GM18526 (cell line): ENCODE results near the gene LINC01488.

Experiments
- POLR2A ChIP-seq: IDR thresholded peaks from 3 replicates; pipeline ENCODE4 v1.6.1; 2011; ENCODE audit not compliant: insufficient read length; ENCODE audit errors: extremely low read depth

The LINC01488 gene

DNA sequence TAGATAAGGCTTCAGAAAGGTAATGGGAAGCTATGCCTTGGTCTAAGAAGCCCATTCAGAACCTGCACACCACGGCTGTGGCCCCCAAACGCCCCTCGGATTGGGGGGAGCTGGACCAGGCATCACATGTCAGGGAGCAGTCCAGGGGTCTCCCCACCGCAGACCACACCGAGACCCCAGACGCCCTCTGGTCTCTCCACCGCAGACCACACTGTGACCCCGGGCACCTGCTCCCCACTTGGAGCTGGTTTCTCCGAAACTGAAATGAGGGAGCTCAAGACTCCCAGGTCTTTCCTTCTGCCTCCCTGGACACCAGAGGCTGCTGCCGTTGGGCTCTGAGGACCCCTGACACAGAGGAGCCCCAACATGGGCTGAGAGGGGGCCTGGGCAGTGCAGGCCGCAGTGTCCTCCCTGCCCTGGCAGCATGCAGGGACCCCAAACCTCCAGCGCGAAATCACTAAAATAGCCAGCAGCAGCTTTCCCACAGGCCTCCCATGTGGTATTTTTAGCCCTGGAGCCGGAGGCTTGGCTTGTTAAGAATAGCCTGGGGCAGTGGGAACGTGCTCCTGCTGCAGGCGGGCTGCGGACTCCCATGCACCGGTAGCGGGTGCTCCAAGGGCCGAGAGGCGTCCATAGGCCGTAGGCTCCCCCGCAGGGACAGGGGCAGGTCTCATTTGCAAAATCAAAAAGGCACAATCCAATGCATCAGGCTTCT is 7.7 kb downstream of the LINC01488 start:
- TF ChIP-seq POLR2A = no peak

DNA sequence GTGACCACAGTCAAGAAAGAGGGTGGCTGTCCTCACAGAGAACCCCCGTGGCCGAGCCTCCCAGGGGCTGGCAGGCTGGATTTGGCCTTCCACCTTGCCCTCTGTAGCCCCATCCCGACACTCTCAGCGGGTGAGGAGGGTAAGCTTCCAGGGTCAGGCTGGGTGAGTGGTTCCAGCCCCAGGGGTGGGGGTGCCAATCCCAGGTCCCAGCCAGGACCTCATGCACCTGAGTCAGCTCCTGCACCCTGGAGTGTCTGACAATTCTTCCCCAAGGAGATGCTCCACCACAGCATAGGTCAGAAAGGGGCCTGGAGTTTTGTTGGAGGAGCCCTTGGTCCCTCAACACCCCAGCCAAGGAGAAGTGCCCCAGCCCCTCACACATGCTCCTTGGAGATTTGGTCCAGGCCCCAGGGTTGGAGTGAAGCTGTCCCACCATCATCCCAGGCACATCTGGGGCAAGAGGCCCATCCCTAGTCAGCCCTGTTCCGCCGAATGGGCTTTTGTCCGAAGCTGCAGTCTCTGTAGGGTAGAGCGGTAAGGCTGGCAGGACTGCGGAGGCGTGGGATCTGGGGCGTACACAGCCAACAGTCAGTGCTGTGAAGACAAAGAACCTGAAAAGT is 8.4 kb downstream of the LINC01488 start:
- TF ChIP-seq POLR2A = no peak

DNA sequence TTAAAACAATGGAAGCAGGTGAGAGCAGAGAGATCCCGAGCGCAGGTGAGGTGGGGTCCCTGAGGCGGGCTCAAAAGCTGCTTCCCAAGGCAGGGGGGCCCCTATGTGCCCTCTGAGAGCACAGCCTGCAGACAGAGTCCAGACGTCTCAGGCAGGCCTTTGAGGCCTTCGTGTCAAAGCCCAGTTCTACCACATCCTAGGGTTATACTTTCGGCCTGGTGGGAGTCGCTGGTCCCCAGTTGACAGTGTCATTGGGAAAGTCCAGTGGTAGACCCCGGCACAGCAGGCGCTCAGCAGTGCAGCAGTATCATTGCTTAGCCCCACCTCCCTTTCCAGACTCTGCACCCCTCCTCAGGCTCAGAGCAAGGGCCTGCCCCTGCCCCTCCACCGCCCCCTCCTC is 9.1 kb downstream of the LINC01488 start:
- TF ChIP-seq POLR2A = no peak

DNA sequence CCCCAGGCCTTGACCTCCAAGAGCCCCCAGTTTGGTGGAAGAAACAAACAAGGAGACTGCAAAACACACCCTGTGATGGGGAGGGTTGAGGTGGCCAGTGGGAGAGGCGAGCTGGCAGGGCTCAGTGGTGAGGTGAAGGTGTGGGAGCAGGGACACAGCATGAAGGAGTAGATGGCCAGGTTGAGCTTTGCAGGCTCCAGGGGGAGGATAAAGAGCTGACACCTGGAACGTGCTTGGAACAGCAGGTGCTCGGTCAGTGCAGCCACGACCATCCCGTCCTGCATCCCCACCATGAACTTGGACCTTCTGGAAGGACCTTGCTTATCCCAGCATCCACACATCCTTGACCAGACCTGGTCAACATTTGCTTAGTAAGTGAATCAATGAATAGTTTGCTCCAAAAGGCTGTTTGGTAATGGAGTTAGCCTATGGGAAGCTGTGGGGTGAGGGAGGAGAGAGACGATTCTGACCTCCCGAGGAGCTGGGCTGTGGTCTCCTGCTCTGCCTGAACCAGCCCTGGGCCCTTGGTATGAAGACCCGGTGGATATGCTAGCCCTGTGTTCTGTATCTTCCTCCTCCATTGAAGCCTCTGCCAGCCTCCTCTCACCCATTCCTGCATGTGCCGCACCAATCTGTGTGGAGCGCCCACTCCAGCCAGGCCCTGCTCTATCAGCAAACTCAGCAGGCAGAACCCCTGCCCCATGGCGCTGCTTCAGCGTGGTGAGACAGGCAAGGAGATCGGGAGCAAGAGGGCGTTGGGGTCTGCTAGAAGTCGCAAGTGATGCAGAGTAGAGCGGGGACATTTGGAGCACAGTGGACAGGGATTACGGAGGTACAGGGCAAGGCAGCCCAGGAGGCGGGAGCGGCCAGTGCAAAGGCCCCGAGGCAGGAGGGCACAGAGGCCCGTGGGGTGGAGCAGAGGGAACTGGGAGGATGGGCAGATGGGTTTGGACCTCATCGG is 9.9 kb downstream of the LINC01488 start:
- no peak for TF ChIP-seq POLR2A

DNA sequence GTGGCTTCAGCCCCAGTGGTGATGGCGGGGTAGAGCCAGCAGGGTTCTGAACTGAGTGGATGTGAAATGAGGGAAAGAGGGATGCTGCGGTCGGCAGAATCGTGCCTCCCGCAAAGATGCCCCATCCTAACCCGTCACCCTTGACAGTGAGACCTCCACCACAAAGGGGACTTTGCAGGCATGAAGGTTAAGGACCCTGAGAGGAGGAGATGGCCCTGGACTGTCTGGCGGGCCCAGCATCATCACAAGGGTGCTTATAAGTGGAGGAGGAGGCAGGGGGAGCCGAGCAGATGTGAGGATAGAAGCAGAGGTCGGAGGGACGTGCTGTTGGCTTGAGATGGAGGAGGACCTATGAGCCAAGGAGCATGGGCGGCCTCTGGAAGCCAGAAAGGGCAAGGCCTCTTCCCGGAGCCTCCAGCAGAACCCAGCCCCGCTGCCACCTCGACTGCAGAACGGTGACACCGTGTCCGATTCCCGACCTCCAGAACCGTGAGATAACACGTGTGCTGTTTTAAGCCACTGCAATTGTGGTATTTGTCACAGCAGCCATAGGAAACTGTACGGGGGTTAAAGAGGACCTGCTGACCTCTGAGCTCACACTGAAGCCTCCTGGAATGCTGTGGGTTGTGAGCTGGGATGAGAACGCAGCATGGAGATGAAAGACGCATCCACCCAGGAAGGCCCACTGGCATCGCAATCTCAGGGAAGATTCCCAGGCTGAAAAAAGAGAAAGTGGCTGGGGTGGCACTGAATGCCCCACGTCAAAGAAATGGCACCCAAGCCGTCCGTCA is 10.9 kb downstream of the LINC01488 start:
- TF ChIP-seq POLR2A = no peak

DNA sequence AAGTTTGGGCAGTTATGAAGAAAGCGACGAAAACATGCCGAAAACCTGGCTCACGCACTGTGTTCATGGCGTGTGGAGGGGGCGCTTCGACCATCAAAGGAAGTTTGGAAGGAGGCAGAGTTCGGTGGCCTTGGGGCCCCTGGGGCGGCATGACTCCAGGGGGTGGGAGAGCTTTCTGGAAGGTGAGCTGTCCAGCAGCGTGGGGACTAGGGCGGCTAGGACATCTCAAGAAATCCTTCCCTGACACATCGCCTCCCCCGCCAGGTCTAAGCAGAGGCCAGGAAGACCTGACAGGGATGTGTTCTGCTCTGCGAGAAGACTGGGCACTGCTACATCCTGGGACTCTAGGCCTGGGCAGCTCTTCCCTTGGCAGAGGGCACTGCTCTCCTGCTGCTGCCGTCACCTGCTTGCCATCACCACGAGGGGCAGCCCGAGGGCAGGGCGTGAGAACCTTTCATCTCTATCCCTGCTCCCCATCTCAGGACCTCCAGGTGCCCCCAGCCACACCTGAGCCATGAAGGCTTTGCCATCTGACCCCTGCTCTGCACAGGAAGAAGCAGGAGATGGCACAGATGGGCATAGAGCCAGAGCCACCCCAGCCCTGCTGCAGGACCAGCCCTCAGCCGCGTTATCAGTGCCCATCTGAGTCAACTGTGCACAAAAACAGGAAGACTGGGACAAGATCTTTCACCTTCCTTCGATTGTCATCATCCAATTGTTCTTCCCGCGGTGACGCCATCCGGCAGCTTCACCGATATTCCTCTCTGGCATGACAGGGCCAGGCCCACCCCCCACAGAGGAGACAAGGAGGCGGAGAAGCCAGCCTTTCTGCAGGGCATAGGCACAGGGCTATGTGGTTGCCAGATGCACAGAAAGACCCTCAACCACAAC is 12.7 kb downstream of the LINC01488 start:
- TF ChIP-seq POLR2A = no peak

DNA sequence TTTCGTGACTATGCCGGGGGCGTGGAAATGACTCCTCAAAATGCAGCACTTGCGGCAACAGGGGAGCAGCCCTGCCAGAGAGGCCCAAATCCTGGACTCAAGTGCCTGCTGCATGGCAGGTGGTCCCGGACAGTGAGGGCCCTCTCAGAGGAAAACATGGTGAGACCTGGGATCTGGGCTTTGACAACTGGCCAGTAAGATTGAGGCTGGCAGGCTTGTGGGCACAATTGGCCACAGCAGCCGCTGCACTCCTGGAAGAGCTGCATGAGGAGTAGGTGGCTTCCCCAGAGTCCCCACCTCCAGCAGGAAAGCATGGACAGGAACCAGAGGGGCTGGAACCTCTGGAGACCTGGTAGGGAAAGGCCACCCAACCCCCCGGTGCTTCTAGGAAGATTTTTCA is 13.4 kb downstream of the LINC01488 start:
- TF ChIP-seq POLR2A = no peak

DNA sequence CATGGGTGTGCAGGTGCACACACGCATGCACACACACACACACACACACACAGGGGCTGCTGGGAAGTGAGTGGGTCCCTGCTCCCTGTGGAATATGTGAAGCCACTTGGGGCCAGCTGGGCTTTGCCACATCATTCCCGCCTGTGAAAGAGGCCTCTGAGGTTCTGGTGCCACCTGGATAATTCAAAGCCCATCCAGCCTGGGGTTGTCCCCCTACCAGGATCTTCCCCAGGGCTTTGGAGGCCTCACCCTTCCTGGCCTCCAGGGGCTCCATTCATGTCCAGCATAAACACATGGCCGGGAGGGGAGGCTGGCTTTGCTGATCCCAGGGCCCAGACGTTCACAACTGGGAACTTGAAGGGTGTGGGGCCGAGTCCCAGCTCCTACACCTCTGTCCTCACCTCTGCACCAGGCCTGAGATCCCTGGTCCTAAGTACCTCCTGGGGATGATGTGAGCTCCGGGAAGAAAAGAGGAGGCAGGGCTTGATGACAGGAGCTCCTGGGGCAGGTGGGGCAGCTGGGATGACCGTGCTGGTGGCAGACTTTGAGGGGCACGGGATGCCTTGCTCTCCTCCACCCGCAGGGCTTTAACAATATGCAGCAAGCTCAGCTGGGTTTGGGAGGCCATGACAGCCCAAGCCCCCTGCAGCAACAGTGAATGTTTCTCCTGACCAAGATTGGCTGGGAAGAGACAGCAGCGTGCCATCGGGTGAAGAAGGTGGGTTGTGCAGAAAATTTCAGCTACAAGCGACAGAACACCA is 14.2 kb downstream of the LINC01488 start:
- TF ChIP-seq POLR2A = no peak

DNA sequence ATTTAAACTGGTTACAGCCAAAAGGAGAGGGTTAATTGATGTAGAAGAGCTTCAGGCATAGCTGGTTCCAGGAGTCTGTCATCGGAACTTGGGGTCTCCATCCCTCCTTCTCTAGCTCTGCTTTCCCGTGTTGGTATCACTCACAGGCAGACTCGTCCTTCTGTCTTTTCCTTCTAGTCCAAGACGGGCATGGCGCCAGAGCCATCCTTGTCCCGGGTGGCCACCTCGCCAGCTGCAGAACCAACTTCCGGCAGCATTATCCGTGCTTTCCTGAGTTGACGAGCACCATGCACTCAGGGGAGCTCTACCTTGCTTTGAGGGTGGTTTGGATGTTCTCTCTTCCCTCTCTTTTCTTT is 14.7 kb downstream of the LINC01488 start:
- TF ChIP-seq POLR2A = no peak

DNA sequence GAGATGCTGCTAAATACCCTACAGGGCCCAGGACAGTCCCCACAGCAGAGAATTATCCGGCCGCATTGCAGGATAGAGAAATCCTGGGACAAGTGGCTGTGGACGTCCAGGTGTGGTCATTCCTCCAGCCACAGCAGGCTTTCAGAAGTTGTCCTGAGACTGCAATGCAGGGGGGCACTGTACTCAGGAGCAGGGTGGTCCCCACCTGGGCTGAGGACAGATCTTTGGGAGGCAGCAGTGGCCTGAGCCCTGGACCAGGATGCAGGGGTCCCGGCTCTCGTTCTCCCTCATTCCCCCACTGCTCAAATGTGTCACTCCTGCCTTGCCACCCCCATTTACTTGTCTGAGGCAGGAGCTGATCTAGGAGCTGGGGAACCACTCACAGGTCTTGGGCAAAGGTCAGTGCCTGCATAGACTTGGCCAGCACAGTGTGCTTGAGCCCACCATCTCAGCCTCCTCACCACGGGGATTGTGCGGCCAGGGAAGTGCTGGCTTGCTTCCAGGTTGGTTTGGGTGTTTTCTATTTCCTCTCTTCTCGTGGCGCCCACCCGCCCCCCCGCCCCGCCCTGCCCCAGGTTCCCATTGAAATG is 15.3 kb downstream of the LINC01488 start:
- no peak for TF ChIP-seq POLR2A

DNA sequence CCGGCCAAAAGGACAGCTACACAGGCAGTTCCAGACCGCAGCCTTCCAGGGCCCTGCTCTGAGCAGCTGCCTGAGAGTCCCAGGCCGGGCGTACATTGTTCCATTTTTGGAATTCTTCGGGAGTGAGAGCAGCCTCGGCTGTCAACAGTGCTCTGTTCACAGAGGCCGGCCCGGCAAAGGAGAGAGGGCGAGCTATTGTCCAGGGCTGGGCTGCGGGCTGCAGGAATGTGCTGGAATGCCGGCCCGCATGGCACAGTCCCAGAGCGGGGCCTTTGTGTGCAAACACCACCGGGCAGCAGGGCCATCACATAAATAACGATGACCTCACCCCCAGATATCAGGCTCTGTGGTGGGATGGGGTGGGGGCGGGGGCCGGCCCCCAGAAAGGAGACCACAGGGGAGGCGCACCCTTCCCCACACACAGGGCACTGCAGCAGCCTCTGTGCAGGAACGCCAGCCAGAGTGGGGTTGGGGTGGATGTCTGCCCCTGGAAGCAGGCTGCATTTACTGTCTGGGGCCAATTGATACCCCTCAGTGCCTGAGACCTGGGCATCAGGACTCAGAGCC is 15.8 kb downstream of the LINC01488 start:
- no peak for TF ChIP-seq POLR2A

DNA sequence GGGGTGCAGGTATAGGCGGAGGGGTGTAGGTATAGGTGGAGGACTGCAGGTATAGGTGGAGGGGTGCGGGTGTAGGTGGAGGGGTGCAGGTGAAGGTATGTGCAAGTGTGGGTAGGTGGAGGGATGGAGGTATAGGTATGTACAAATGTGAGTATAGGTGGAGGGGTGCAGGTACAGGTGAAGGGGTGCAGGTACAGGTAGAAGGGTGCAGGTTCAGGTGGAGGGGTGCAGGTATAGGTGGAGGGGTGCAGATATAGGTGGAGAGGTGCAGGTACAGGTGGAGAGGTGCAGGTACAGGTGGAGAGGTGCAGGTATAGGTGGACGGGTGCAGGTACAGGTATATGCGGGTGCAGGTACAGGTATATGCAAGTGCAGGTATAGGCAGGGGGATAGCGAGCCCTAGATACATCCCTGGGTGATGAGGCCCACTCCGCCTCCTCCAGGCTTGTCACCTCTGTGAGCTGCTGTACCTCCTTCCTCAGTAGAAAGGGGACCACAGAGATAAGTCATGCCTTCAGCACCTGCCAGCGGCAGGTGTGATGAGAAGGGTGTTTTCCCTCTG is 17.2 kb downstream of the LINC01488 start:
- no peak for TF ChIP-seq POLR2A
